ENCODE data around the gene RPS21.

Gene RPS21

GRCh38 chr20:62354031-62354808, 32.7 kb upstream of the RPS21 start:
- DNase-seq (ENCODE audit: low read depth in 2 of 2), result no peak

- no peak for DNase-seq (ENCODE audit: low read depth in 2 of 2)
Observed at GRCh38 chr20:62354811-62355341, 32.0 kb upstream of the RPS21 start.

GRCh38 chr20:62355516-62355877, 31.4 kb upstream of the RPS21 start:
- DNase-seq (ENCODE audit: low read depth in 2 of 2), result no peak

GRCh38 chr20:62355878-62356588, 30.9 kb upstream of the RPS21 start:
- DNase-seq (ENCODE audit: low read depth in 2 of 2), result no peak

GRCh38 chr20:62356589-62357186, 30.2 kb upstream of the RPS21 start:
- no peak for DNase-seq (ENCODE audit: low read depth in 2 of 2)

- DNase-seq (ENCODE audit: low read depth in 2 of 2), result no peak
Observed at GRCh38 chr20:62357187-62357667, 29.7 kb upstream of the RPS21 start.

- no peak for DNase-seq (ENCODE audit: low read depth in 2 of 2)
Observed at GRCh38 chr20:62357681-62358080, 29.2 kb upstream of the RPS21 start.

- DNase-seq (ENCODE audit: low read depth in 2 of 2), result no peak
Observed at GRCh38 chr20:62358171-62359042, 28.5 kb upstream of the RPS21 start.

- no peak for DNase-seq (ENCODE audit: low read depth in 2 of 2)
Observed at GRCh38 chr20:62359043-62359490, 27.8 kb upstream of the RPS21 start.

- DNase-seq (ENCODE audit: low read depth in 2 of 2), result no peak
Observed at GRCh38 chr20:62359491-62360121, 27.3 kb upstream of the RPS21 start.

GRCh38 chr20:62360854-62361798, 25.8 kb upstream of the RPS21 start:
- no peak for DNase-seq (ENCODE audit: low read depth in 2 of 2)

- DNase-seq (ENCODE audit: low read depth in 2 of 2), result no peak
Observed at GRCh38 chr20:62361799-62362589, 24.9 kb upstream of the RPS21 start.

- no peak for DNase-seq (ENCODE audit: low read depth in 2 of 2)
Observed at GRCh38 chr20:62362590-62362940, 24.3 kb upstream of the RPS21 start.

GRCh38 chr20:62362991-62363919, 23.6 kb upstream of the RPS21 start:
- no peak for DNase-seq (ENCODE audit: low read depth in 2 of 2)

GRCh38 chr20:62363920-62364851, 22.7 kb upstream of the RPS21 start:
- no peak for DNase-seq (ENCODE audit: low read depth in 2 of 2)

- DNase-seq (ENCODE audit: low read depth in 2 of 2), result no peak
Observed at GRCh38 chr20:62364911-62365736, 21.8 kb upstream of the RPS21 start.

All from activated CD8-positive, alpha-beta memory T cell treated with anti-CD3 and anti-CD28 coated beads for 4 hours (primary cell).